K562 (cell line): ENCODE results near the gene TMC2. TPM values are rescaled to one million over a fixed set of nuclear protein-coding genes. Genes with fewer than 3 reads are reported as not detected.

Experiments
- CGGBP1 ChIP-seq: fragments of 250-450 bp; sonication (Bioruptor Pico); IDR thresholded peaks from 2 replicates; pipeline ENCODE4 v1.9.0; 2021; ENCODE audit warnings: mild to moderate bottlenecking
- CREBBP ChIP-seq: IDR thresholded peaks from one replicate; pipeline ENCODE4 v1.6.1; 2012; ENCODE audit warnings: low read depth, mild to moderate bottlenecking, control low read depth, inconsistent platforms, low read length
- ETV1 ChIP-seq: fragments of 450-650 bp; conservative IDR thresholded peaks from 2 replicates; pipeline ENCODE4 v1.6.1; 2016; ENCODE audit warnings: missing genetic modification characterization, control low read depth, low read depth, missing compliant biosample characterization
- GTF2F1 ChIP-seq: IDR thresholded peaks from 2 replicates; pipeline ENCODE4 v1.6.1; 2011; ENCODE audit warnings: low read depth, low read length, improper control_type of control experiment
- HDAC1 ChIP-seq, 2 experiments: fragments of 450-650 bp; IDR thresholded peaks; 2 replicates each; pipeline ENCODE4 v1.6.1; 2016 to 2017; ENCODE audit warnings: inconsistent platforms in 1 of 2, mild to moderate bottlenecking in 1 of 2, moderate library complexity in 1 of 2
- HDAC2 ChIP-seq: fragments of 450-650 bp; IDR thresholded peaks from 2 replicates; pipeline ENCODE4 v1.6.1; 2016; ENCODE audit warnings: mild to moderate bottlenecking
- KAT8 ChIP-seq: fragments of 450-650 bp; IDR thresholded peaks from 2 replicates; pipeline ENCODE4 v1.6.1; 2016; ENCODE audit warnings: low read depth, mild to moderate bottlenecking
- MAZ ChIP-seq, 2 experiments: fragments of 450-650 bp in 1 of 2; sonication (generic) in 1 of 2; formaldehyde crosslinking; IDR thresholded peaks in 1 of 2; conservative IDR thresholded peaks in 1 of 2; 2 replicates each; pipeline versions ENCODE4 v1.4.0 to v1.5.0; 2020; ENCODE audit warnings: mild to moderate bottlenecking in 1 of 2, missing genetic modification reagents in 1 of 2
- NR4A1 ChIP-seq, 2 experiments: fragments of 250-450 bp in 1 of 2; fragments of 450-650 bp in 1 of 2; sonication (Bioruptor Pico) in 1 of 2; IDR thresholded peaks; 2 replicates each; pipeline versions ENCODE4 v1.4.0 to v1.6.1; 2016 to 2020; ENCODE audit warnings: mild to moderate bottlenecking in 2 of 2, missing compliant biosample characterization in 1 of 2, missing genetic modification characterization in 1 of 2, moderate library complexity in 1 of 2
- RAD51 ChIP-seq: fragments of 450-650 bp; IDR thresholded peaks from 2 replicates; pipeline ENCODE4 v1.7.1; 2016; ENCODE audit warnings: low read depth, mild to moderate bottlenecking, borderline replicate concordance
- SMAD1 ChIP-seq: fragments of 150-350 bp; IDR thresholded peaks from 2 replicates; pipeline ENCODE4 v1.6.1; 2014; ENCODE audit warnings: low read length, low read depth; ENCODE audit not compliant: partially characterized antibody
- TFAM ChIP-seq: fragments of 250-450 bp; sonication (Bioruptor Pico); conservative IDR thresholded peaks from 2 replicates; pipeline ENCODE4 v1.5.0; 2021; ENCODE audit warnings: mild to moderate bottlenecking, moderate library complexity
- THAP12 ChIP-seq: fragments of 250-450 bp; sonication (Bioruptor Pico); IDR thresholded peaks from 2 replicates; pipeline ENCODE4 v1.9.0; 2021; ENCODE audit warnings: mild to moderate bottlenecking, inconsistent platforms
- ZBTB9 ChIP-seq: fragments of 450-650 bp; formaldehyde crosslinking; IDR thresholded peaks from 2 replicates; pipeline ENCODE4 v1.4.0; 2020; ENCODE audit warnings: mild to moderate bottlenecking, moderate library complexity
- ZKSCAN1 ChIP-seq: fragments of 150-350 bp; IDR thresholded peaks from 2 replicates; pipeline ENCODE4 v1.6.1; 2016; ENCODE audit warnings: low read depth, low read length
- ZNF124 ChIP-seq: sonication (generic); formaldehyde crosslinking; IDR thresholded peaks from 2 replicates; pipeline ENCODE4 v1.8.1; 2022; ENCODE audit warnings: missing genetic modification reagents
- ZNF184 ChIP-seq: sonication (generic); formaldehyde crosslinking; IDR thresholded peaks from 2 replicates; pipeline ENCODE4 v1.5.0; 2020; ENCODE audit warnings: missing genetic modification reagents
- ZNF79 ChIP-seq: fragments of 250-450 bp; sonication (Bioruptor Pico); IDR thresholded peaks from 2 replicates; pipeline ENCODE4 v1.4.0; 2020; ENCODE audit warnings: low read depth, mild to moderate bottlenecking, moderate library complexity
- polyA plus RNA-seq, 8 experiments: library from polyadenylated mRNA; depleted of rRNA in 4 of 8; stranded (reverse) in 5 of 8; unstranded in 3 of 8; fragments of >200 nt; fragmentation: Nextera tagmentation in 2 of 8; fragmentation: Illumina TruSeq in 1 of 8; extraction: Ambion mirVana in 2 of 8; extraction: Trizol in 1 of 8; gene quantifications; 2 replicates each; pipeline versions ENCODE4 v1.2.1 to v1.2.3, GENCODE V29; 2011 to 2014; ENCODE audit warnings: inconsistent platforms in 1 of 8, missing spikeins in 1 of 8
- total RNA-seq, 7 experiments: library from RNA; depleted of rRNA in 6 of 7; stranded (reverse); fragments of >200 nt in 6 of 7; fragmentation: Illumina TruSeq in 2 of 7; extraction: Trizol in 2 of 7; gene quantifications; 2 replicates each; pipeline versions ENCODE4 v1.2.1 to v1.2.3, GENCODE V29; 2011 to 2021; ENCODE audit warnings: low replicate concordance in 1 of 7
- TF ChIP-seq, protein P1 (sequence below): fragments of 450-650 bp; IDR thresholded peaks from 2 replicates; pipeline ENCODE4 v1.7.1; 2018; ENCODE audit warnings: mild to moderate bottlenecking, low read depth; ENCODE audit not compliant: partially characterized antibody
- TF ChIP-seq, protein P2 (sequence below): fragments of 250-450 bp; sonication (Bioruptor Pico); IDR thresholded peaks from 2 replicates; pipeline ENCODE4 v1.8.0; 2021; ENCODE audit warnings: borderline replicate concordance, mild to moderate bottlenecking, moderate library complexity; ENCODE audit not compliant: poor library complexity, severe bottlenecking

TMC2 gene
- total and polyA plus RNA-seq, 9 of the 15 experiments (the other 6 are each of a cell fraction or from before 2014, with no cell fraction given) = not detected

DNA sequence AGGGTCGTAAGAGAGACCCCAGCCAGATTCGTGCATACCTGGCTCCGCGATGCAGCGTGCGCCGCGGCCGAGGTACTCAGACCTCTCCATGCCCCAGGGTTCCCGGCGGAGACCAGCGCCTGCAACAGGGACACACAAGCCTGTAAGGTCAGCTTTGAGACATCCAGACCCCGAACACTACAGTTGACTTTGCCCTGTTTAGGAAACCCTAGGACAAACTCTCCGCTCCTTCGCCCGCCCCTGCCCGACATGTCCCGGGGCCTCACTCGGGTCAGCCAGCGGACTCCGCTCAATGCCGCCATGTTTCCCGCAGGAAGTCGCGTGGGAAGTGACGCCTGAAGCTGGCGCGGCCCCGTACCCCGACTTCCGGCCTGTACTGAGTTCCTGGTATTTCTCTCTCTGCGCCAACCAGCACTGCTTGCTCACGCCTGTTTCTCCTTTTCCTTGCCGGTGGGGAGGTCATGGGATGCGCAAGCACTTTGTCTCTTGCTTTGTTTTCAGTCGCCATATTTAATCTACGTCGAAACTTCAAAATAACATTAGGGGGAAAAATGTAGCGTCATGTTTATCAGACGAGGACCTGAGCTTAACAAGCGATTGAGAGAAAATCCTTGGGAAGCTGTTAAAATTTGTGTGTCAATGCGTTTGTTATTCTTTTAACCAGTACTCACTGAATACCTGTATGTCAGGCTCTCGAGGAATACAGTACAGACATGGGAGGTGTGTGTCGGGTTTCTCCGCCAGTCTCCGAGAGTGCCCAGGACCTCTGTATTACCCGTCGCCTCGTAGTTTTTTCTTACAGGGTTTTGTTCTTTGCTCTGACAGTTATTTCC lies 127.7 kb downstream of the TMC2 start, which contains the start of gene IDH3B (continued):
- TF ChIP-seq ZKSCAN1 (peak; percentile 70; the same call in 1 of the 2 replicates), CGGBP1 (CRISPR knock-in tag) (no peak), ETV1 (peak; percentile 91), HDAC2 (peak; percentile 72; the same call in 1 of the 2 replicates), ZNF124 (CRISPR knock-in tag) (no peak), MAZ (CRISPR knock-in tag; conservative IDR thresholded peaks at IDR 0.05 in 1 of 2, IDR thresholded peaks at IDR 0.05 in 1 of 2) (peak in 1 of 2 experiments; percentile 67; a peak in 2 of 4 replicates), TFAM (CRISPR knock-in tag) (no peak), THAP12 (CRISPR knock-in tag) (no peak), HDAC1 (IDR thresholded peaks at IDR 0.05) (peak in 1 of 2 experiments; percentile 83; a peak in 2 of 4 replicates), ZNF184 (CRISPR knock-in tag) (no peak), GTF2F1 (no peak; the same call in 1 of the 2 replicates), RAD51 (no peak), KAT8 (no peak), CREBBP (no peak), NR4A1 (CRISPR knock-in tag; IDR thresholded peaks at IDR 0.05) (no peak), NR4A1 (tag; IDR thresholded peaks at IDR 0.05) (no peak), ZNF79 (CRISPR knock-in tag) (no peak), SMAD1 (peak; percentile 80), ZBTB9 (no peak)
- TF ChIP-seq, protein P1, sequence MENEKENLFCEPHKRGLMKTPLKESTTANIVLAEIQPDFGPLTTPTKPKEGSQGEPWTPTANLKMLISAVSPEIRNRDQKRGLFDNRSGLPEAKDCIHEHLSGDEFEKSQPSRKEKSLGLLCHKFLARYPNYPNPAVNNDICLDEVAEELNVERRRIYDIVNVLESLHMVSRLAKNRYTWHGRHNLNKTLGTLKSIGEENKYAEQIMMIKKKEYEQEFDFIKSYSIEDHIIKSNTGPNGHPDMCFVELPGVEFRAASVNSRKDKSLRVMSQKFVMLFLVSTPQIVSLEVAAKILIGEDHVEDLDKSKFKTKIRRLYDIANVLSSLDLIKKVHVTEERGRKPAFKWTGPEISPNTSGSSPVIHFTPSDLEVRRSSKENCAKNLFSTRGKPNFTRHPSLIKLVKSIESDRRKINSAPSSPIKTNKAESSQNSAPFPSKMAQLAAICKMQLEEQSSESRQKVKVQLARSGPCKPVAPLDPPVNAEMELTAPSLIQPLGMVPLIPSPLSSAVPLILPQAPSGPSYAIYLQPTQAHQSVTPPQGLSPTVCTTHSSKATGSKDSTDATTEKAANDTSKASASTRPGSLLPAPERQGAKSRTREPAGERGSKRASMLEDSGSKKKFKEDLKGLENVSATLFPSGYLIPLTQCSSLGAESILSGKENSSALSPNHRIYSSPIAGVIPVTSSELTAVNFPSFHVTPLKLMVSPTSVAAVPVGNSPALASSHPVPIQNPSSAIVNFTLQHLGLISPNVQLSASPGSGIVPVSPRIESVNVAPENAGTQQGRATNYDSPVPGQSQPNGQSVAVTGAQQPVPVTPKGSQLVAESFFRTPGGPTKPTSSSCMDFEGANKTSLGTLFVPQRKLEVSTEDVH = peak; percentile 88
- TF ChIP-seq, protein P2, sequence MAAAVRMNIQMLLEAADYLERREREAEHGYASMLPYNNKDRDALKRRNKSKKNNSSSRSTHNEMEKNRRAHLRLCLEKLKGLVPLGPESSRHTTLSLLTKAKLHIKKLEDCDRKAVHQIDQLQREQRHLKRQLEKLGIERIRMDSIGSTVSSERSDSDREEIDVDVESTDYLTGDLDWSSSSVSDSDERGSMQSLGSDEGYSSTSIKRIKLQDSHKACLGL (CRISPR knock-in tag) = no peak
